GM18508 (cell line): ENCODE data around the gene RNF157.

Experiments
- ATAC-seq: cut with Tn5 transposase; IDR thresholded peaks from one replicate; pipeline ENCODE4 v1.9.1; 2021; ENCODE audit warnings: moderate number of reproducible peaks; ENCODE audit not compliant: insufficient read depth, unreplicated experiment

Gene RNF157

GRCh38 chr17:76104140-76104895, 136.0 kb downstream of the RNF157 start:
- ATAC-seq, result no peak

- ATAC-seq, result no peak
These were observed 136.8 kb downstream of the RNF157 start, which contains the start of gene EXOC7 for GRCh38 chr17:76103274-76104139. Gene EXOC7 (minus strand): TSS chr17:76103787. CDS start chr17:76103692, 95 bp downstream.

- ATAC-seq, result no peak
These were observed 137.4 kb downstream of the RNF157 start for GRCh38 chr17:76102944-76103273.

GRCh38 chr17:76097716-76098295, 142.5 kb downstream of the RNF157 start:
- ATAC-seq, result no peak

GRCh38 chr17:76095943-76096342, 144.3 kb downstream of the RNF157 start:
- ATAC-seq, result no peak

GRCh38 chr17:76094046-76094445, 146.2 kb downstream of the RNF157 start:
- ATAC-seq, result no peak

GRCh38 chr17:76092526-76093413, 147.5 kb downstream of the RNF157 start:
- ATAC-seq, result no peak
